Glutamatergic neuron (in vitro differentiated cells): ENCODE results near the gene PRPH2. TPM values are rescaled to one million over a fixed set of nuclear protein-coding genes. Genes with fewer than 3 reads are reported as not detected.

Experiments
- DNase-seq: peaks from one replicate; pipeline ENCODE4 v3.0.0; 2022
- H3K27ac Mint-ChIP-seq: one replicate; pipeline ENCODE4 v1.8.0; 2020; ENCODE audit warnings: mild to moderate bottlenecking, mixed read lengths, inconsistent platforms; ENCODE audit not compliant: unreplicated experiment
- H3K27me3 Mint-ChIP-seq: one replicate; pipeline ENCODE4 v1.8.0; 2020; ENCODE audit warnings: mild to moderate bottlenecking, moderate library complexity, mixed read lengths, inconsistent platforms; ENCODE audit not compliant: unreplicated experiment
- H3K36me3 Mint-ChIP-seq: one replicate; pipeline ENCODE4 v1.8.0; 2020; ENCODE audit warnings: mild to moderate bottlenecking, mixed read lengths, inconsistent platforms; ENCODE audit not compliant: unreplicated experiment
- H3K4me1 Mint-ChIP-seq: one replicate; pipeline ENCODE4 v1.8.0; 2020; ENCODE audit warnings: mild to moderate bottlenecking, low read depth, mixed read lengths, inconsistent platforms; ENCODE audit not compliant: unreplicated experiment
- H3K4me3 Mint-ChIP-seq: one replicate; pipeline ENCODE4 v1.8.0; 2020; ENCODE audit warnings: mild to moderate bottlenecking, mixed read lengths, inconsistent platforms; ENCODE audit not compliant: unreplicated experiment
- H3K9me3 Mint-ChIP-seq: one replicate; pipeline ENCODE4 v1.8.0; 2020; ENCODE audit warnings: mild to moderate bottlenecking, moderate library complexity, mixed read lengths, inconsistent platforms; ENCODE audit not compliant: unreplicated experiment
- CTCF ChIP-seq: fragments of 200-600 bp; sonication (generic); IDR thresholded peaks from one replicate; pipeline ENCODE4 v1.5.0; 2021; ENCODE audit not compliant: partially characterized antibody, unreplicated experiment
- total RNA-seq: library from RNA; stranded (reverse); fragmentation: NEBNext Ultra II Directional; extraction: Animal tissue kit (Norgen Biotek cat#: 25700); gene quantifications from one replicate; pipeline ENCODE4 v1.2.1, GENCODE V29; 2021; ENCODE audit not compliant: unreplicated experiment

The PRPH2 gene
- total RNA-seq, 1 donor from 2014 or later, result not detected

GRCh38 chr6:42746463-42747391 is 24.3 kb upstream of the PRPH2 start:
- Mint-ChIP-seq H3K4me1 (peaks cover 11% of the 10 kb centered on the region), H3K36me3 (no peaks in the 10 kb centered on the region), H3K27ac (peak overlapping the region; percentile 100), H3K9me3 (peaks cover 8% of the 10 kb centered on the region), H3K4me3 (peak overlapping the region; percentile 100), H3K27me3 (peaks cover 10% of the 10 kb centered on the region)
- peak; percentile 92 for DNase-seq
- no peak for TF ChIP-seq CTCF

- Mint-ChIP-seq H3K27me3 (peaks cover 10% of the 10 kb centered on the region), H3K36me3 (no peaks in the 10 kb centered on the region), H3K4me1 (peaks cover 11% of the 10 kb centered on the region), H3K4me3 (peak within 1 kb of the TSS; percentile 100), H3K27ac (peak within 1 kb of the TSS; percentile 100), H3K9me3 (peaks cover 8% of the 10 kb centered on the region)
- TF ChIP-seq CTCF, result no peak
- DNase-seq, result peak; percentile 90
Measured at GRCh38 chr6:42745640-42746462, 23.5 kb upstream of the PRPH2 start, which contains the start of gene TBCC. TSS of gene TBCC (minus strand) at chr6:42746103. CDS start at chr6:42746073, 30 bp downstream.

GRCh38 chr6:42745083-42745639 is 22.8 kb upstream of the PRPH2 start:
- Mint-ChIP-seq H3K27ac (peak overlapping the region; percentile 100), H3K4me3 (peak overlapping the region; percentile 100), H3K27me3 (peaks cover 10% of the 10 kb centered on the region), H3K36me3 (no peaks in the 10 kb centered on the region), H3K9me3 (peaks cover 8% of the 10 kb centered on the region), H3K4me1 (peaks cover 11% of the 10 kb centered on the region)
- no peak for TF ChIP-seq CTCF
- DNase-seq, result peak; percentile 40

GRCh38 chr6:42744351-42744893 is 22.0 kb upstream of the PRPH2 start:
- Mint-ChIP-seq H3K4me1 (peaks cover 11% of the 10 kb centered on the region), H3K27me3 (peaks cover 10% of the 10 kb centered on the region), H3K9me3 (peaks cover 8% of the 10 kb centered on the region), H3K27ac (peak overlapping the region; percentile 100), H3K36me3 (no peaks in the 10 kb centered on the region), H3K4me3 (peak overlapping the region; percentile 100)
- no peak for DNase-seq
- no peak for TF ChIP-seq CTCF
